ENCODE data around the gene ZFR2. TPM values are rescaled to one million over a fixed set of nuclear protein-coding genes. Genes with fewer than 3 reads are reported as not detected.

ZFR2 gene
- polyA plus RNA-seq, 1 of the 3 experiments (the other 2 are of a cell fraction): 0.44 TPM

GRCh38 chr19:3839941-3840340 lies 28.9 kb downstream of the ZFR2 start:
- ChIA-PET CTCF (interaction anchor here (0.9 to 1.8 kb wide), 2 partner anchors 9 to 12 kb away, joined by 4 to 5 read pairs; no protein-coding TSS in a partner anchor), POLR2A (no interaction called here)
- H3K4me2 ChIP-seq: no peak overlapping the region
- no peaks in the 10 kb centered on the region for H4K20me1 ChIP-seq (ENCODE audit: insufficient read depth)
- H3K36me3 ChIP-seq (replicated peaks in 1 of 2; ENCODE audit: control insufficient read depth in 1 of 2, insufficient read depth in 2 of 2, low read length in 1 of 2): no peaks in the 10 kb centered on the region
- H3K4me1 ChIP-seq (ENCODE audit: control insufficient read depth in 1 of 2, insufficient read depth in 2 of 2, low read depth in 1 of 2, low read length in 1 of 2): no peaks in the 10 kb centered on the region
- no peaks in the 10 kb centered on the region for H3K9me2 ChIP-seq
- H3K79me2 ChIP-seq (ENCODE audit: insufficient read depth): no peaks in the 10 kb centered on the region
- no peak overlapping the region for H3K4me3 ChIP-seq (ENCODE audit: low read depth in 2 of 2, low read length in 1 of 2)
- 62% methylated on average over 13 of the region's 13 CpGs for WGBS (ENCODE audit: low lambda C conversion rate)
- peaks cover 8% of the 10 kb centered on the region for H3K27me3 ChIP-seq (ENCODE audit: insufficient read depth)
- no peak overlapping the region for H3K9ac ChIP-seq
- no peak overlapping the region for H3K27ac ChIP-seq (ENCODE audit: low read depth in 2 of 2, low read length in 1 of 2)
- H2AFZ ChIP-seq (ENCODE audit: low read depth): no peak overlapping the region
- no peaks in the 10 kb centered on the region for H3K9me3 ChIP-seq
- DNase-seq: no peak
- no peak for TF ChIP-seq FOXM1 (IDR thresholded peaks at IDR 0.05; ENCODE audit: low read depth)
- no peak for TF ChIP-seq IRF3 (IDR thresholded peaks at IDR 0.05; ENCODE audit: low read depth, low read length)
- TF ChIP-seq RAD21 (IDR thresholded peaks at IDR 0.05; ENCODE audit: low read length): no peak
- no peak for TF ChIP-seq GATA2 (CRISPR knock-in tag; IDR thresholded peaks at IDR 0.05)
- TF ChIP-seq JUND (IDR thresholded peaks at IDR 0.05): no peak
- no peak for TF ChIP-seq EZH2phosphoT487 (IDR thresholded peaks at IDR 0.05; ENCODE audit: borderline replicate concordance, low read depth)
- no peak for TF ChIP-seq SMC3 (IDR thresholded peaks at IDR 0.05; ENCODE audit: low read depth, low read length)
- no peak for TF ChIP-seq RXRA (IDR thresholded peaks at IDR 0.05; ENCODE audit: borderline replicate concordance, low read depth)
- TF ChIP-seq, protein P1, sequence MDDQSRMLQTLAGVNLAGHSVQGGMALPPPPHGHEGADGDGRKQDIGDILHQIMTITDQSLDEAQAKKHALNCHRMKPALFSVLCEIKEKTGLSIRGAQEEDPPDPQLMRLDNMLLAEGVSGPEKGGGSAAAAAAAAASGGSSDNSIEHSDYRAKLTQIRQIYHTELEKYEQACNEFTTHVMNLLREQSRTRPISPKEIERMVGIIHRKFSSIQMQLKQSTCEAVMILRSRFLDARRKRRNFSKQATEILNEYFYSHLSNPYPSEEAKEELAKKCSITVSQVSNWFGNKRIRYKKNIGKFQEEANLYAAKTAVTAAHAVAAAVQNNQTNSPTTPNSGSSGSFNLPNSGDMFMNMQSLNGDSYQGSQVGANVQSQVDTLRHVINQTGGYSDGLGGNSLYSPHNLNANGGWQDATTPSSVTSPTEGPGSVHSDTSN (IDR thresholded peaks at IDR 0.05): no peak
- no peak for TF ChIP-seq POLR2AphosphoS5 (IDR thresholded peaks at IDR 0.05; ENCODE audit: low read depth, low read length)
- no peak for TF ChIP-seq NRF1 (IDR thresholded peaks at IDR 0.05; ENCODE audit: low read depth, low read length)
- TF ChIP-seq TCF12 (IDR thresholded peaks at IDR 0.05): no peak
- H3F3A ChIP-seq (replicated peaks; ENCODE audit: insufficient read depth): no peaks in the 10 kb centered on the region

DNA sequence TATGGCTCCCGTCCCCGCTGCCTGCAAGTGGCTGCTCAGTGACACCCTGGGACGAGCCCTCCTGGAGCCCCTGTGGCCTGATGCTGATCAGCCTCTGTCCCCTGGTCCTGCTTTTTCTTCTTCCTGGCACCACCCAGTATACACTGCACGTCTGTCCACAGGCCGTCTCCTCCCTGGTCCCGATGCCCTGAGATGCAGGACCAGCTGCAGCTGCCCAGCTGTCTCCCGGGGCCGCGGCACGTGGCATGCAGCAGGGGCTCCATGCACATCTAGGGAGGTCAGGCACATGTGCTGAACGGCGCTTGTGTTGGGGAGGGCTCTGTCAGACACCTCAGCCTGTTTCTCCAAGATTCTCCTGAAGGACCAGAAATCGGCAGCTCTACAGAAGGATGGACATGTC lies 30.2 kb downstream of the ZFR2 start:
- H2AFZ ChIP-seq (ENCODE audit: low read depth): no peak overlapping the region
- no peaks in the 10 kb centered on the region for H4K20me1 ChIP-seq (ENCODE audit: insufficient read depth)
- peaks cover 8% of the 10 kb centered on the region for H3K27me3 ChIP-seq (ENCODE audit: insufficient read depth)
- peak; percentile 20 for DNase-seq
- H3K9ac ChIP-seq: no peak overlapping the region
- no peaks in the 10 kb centered on the region for H3K9me3 ChIP-seq
- no peaks in the 10 kb centered on the region for H3K36me3 ChIP-seq (replicated peaks in 1 of 2; ENCODE audit: control insufficient read depth in 1 of 2, insufficient read depth in 2 of 2, low read length in 1 of 2)
- no peaks in the 10 kb centered on the region for H3K4me1 ChIP-seq (ENCODE audit: control insufficient read depth in 1 of 2, insufficient read depth in 2 of 2, low read depth in 1 of 2, low read length in 1 of 2)
- no peak overlapping the region for H3K4me3 ChIP-seq (ENCODE audit: low read depth in 2 of 2, low read length in 1 of 2)
- no peaks in the 10 kb centered on the region for H3K9me2 ChIP-seq
- ChIA-PET POLR2A (no interaction called here), CTCF (interaction anchor here (1.4 kb wide), 1 partner anchor 16 kb away, joined by 5 read pairs; no protein-coding TSS in a partner anchor)
- WGBS (ENCODE audit: low lambda C conversion rate): 62% methylated on average over 12 of the region's 13 CpGs
- H3F3A ChIP-seq (replicated peaks; ENCODE audit: insufficient read depth): no peaks in the 10 kb centered on the region
- no peaks in the 10 kb centered on the region for H3K79me2 ChIP-seq (ENCODE audit: insufficient read depth)
- H3K27ac ChIP-seq (ENCODE audit: low read depth in 2 of 2, low read length in 1 of 2): no peak overlapping the region
- H3K4me2 ChIP-seq: no peak overlapping the region
- no peak for TF ChIP-seq NFIC (IDR thresholded peaks at IDR 0.05; ENCODE audit: borderline replicate concordance)
- no peak for TF ChIP-seq USF2 (IDR thresholded peaks at IDR 0.05; ENCODE audit: borderline replicate concordance, low read depth, low read length)
- TF ChIP-seq FOSL2 (IDR thresholded peaks at IDR 0.05; ENCODE audit: borderline replicate concordance, low read depth): no peak
- TF ChIP-seq EP300 (IDR thresholded peaks at IDR 0.05; ENCODE audit: borderline replicate concordance in 1 of 2, low read depth in 1 of 2, low read length in 1 of 2): no peak
- TF ChIP-seq, protein P1 (IDR thresholded peaks at IDR 0.05): no peak
- TF ChIP-seq RFX5 (IDR thresholded peaks at IDR 0.05; ENCODE audit: low read length): no peak
- TF ChIP-seq IRF3 (IDR thresholded peaks at IDR 0.05; ENCODE audit: low read depth, low read length): no peak
- TF ChIP-seq NRF1 (IDR thresholded peaks at IDR 0.05; ENCODE audit: low read depth, low read length): no peak
- no peak for TF ChIP-seq GABPA (IDR thresholded peaks at IDR 0.05; ENCODE audit: low read depth)
- TF ChIP-seq, protein P2, sequence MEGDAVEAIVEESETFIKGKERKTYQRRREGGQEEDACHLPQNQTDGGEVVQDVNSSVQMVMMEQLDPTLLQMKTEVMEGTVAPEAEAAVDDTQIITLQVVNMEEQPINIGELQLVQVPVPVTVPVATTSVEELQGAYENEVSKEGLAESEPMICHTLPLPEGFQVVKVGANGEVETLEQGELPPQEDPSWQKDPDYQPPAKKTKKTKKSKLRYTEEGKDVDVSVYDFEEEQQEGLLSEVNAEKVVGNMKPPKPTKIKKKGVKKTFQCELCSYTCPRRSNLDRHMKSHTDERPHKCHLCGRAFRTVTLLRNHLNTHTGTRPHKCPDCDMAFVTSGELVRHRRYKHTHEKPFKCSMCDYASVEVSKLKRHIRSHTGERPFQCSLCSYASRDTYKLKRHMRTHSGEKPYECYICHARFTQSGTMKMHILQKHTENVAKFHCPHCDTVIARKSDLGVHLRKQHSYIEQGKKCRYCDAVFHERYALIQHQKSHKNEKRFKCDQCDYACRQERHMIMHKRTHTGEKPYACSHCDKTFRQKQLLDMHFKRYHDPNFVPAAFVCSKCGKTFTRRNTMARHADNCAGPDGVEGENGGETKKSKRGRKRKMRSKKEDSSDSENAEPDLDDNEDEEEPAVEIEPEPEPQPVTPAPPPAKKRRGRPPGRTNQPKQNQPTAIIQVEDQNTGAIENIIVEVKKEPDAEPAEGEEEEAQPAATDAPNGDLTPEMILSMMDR (IDR thresholded peaks at IDR 0.05): no peak
- no peak for TF ChIP-seq RAD21 (IDR thresholded peaks at IDR 0.05; ENCODE audit: low read length)
- TF ChIP-seq EZH2phosphoT487 (IDR thresholded peaks at IDR 0.05; ENCODE audit: borderline replicate concordance, low read depth): no peak
- no peak for TF ChIP-seq SIN3A (IDR thresholded peaks at IDR 0.05; ENCODE audit: borderline replicate concordance, low read depth, low read length)
- no peak for TF ChIP-seq SMC3 (IDR thresholded peaks at IDR 0.05; ENCODE audit: low read depth, low read length)
